ENCODE data around the gene POLD3.

GRCh38 chr11:74639533-74639932 lies 47.2 kb downstream of the POLD3 start:
- TF ChIP-seq POLR2AphosphoS5 (IDR thresholded peaks at IDR 0.05; ENCODE audit: borderline replicate concordance, low read depth, low read length), result no peak
- no peak for TF ChIP-seq EZH2 (IDR thresholded peaks at IDR 0.05)
- TF ChIP-seq FOXP2 (optimal IDR thresholded peaks at IDR 0.05; ENCODE audit: control extremely low read depth, extremely low read length, insufficient read depth), result no peak
